GM06990 (cell line): ENCODE data around the gene KPNA1.

Experiments used
- DNase-seq: peaks from one replicate; pipeline ENCODE4 v3.0.0-alpha.2; 2011; ENCODE audit not compliant: insufficient read length; ENCODE audit errors: extremely low read depth
- H3K27me3 ChIP-seq: replicated peaks from 2 replicates; pipeline ENCODE4 v1.6.0; 2011; ENCODE audit warnings: low read length; ENCODE audit not compliant: control insufficient read depth, insufficient read depth
- H3K36me3 ChIP-seq: 2 replicates; pipeline ENCODE4 v1.5.1; 2011; ENCODE audit warnings: low read length; ENCODE audit not compliant: control insufficient read depth, insufficient read depth
- H3K4me3 ChIP-seq: replicated peaks from 2 replicates; pipeline ENCODE4 v1.5.1; 2011; ENCODE audit warnings: low read depth, mild to moderate bottlenecking, control low read depth, low read length
- TF ChIP-seq, protein P1 (sequence below): IDR thresholded peaks from 2 replicates; pipeline ENCODE4 v1.5.1; 2011; ENCODE audit warnings: low read length, control low read depth, mild to moderate bottlenecking, inconsistent platforms; ENCODE audit not compliant: insufficient read depth, poor library complexity, severe bottlenecking

KPNA1 gene

GRCh38 chr3:122468896-122469533, 45.7 kb downstream of the KPNA1 start:
- Histone ChIP-seq H3K4me3 (no peak overlapping the region), H3K36me3 (no peaks in the 10 kb centered on the region; the same call in 1 of the 2 replicates), H3K27me3 (no peaks in the 10 kb centered on the region)
- TF ChIP-seq, protein P1, sequence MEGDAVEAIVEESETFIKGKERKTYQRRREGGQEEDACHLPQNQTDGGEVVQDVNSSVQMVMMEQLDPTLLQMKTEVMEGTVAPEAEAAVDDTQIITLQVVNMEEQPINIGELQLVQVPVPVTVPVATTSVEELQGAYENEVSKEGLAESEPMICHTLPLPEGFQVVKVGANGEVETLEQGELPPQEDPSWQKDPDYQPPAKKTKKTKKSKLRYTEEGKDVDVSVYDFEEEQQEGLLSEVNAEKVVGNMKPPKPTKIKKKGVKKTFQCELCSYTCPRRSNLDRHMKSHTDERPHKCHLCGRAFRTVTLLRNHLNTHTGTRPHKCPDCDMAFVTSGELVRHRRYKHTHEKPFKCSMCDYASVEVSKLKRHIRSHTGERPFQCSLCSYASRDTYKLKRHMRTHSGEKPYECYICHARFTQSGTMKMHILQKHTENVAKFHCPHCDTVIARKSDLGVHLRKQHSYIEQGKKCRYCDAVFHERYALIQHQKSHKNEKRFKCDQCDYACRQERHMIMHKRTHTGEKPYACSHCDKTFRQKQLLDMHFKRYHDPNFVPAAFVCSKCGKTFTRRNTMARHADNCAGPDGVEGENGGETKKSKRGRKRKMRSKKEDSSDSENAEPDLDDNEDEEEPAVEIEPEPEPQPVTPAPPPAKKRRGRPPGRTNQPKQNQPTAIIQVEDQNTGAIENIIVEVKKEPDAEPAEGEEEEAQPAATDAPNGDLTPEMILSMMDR = no peak
- no peak for DNase-seq

DNA sequence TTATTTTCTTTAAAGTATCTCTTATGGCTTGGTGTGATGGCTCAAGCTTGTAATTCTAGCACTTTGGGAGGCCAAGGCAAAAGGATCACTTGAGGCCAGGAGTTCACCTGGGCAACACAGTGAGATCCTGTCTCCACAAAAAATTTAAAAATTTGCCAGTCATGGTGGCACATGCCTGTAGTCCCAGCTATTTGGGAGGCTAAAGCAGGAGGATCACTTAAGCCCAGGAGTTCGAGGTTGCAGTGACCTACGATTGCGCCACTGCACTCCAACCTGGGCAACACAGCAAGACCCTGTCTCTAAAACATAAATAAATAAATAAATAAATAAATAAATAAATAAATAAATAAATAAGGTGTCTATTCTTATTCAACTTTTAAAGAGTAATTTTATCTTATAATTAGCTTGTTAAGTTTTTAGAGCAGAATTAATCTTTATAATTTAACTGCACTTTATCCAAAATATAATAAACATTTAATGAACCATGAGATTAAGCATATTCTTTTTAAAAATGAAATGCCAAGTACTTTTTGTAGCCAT, 48.0 kb downstream of the KPNA1 start:
- TF ChIP-seq, protein P1 = no peak
- no peaks in the 10 kb centered on the region; the same call in 1 of the 2 replicates for H3K36me3 ChIP-seq
- DNase-seq = no peak
- H3K27me3 ChIP-seq = no peaks in the 10 kb centered on the region
- H3K4me3 ChIP-seq = no peak overlapping the region

DNA sequence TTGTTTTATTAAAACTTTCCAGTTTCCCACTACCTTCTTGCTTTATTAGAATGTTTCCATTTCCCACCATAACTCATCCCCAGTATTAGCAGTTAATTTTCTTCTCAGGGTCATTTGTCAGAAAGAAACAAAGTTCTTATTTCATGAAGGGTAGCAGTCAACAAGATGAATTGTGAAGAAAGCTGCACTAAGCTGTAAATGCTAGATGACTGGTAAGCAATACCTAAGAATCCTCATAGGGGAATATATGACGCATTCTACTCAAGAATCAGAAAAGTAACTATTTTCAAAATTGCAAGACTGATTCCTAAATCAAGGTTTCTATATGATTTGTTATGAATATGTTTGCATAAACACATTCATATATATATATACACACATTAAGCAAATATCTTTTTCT, 50.1 kb downstream of the KPNA1 start:
- DNase-seq = no peak
- Histone ChIP-seq H3K4me3 (no peak overlapping the region), H3K36me3 (no peaks in the 10 kb centered on the region; the same call in 1 of the 2 replicates), H3K27me3 (no peaks in the 10 kb centered on the region)
- TF ChIP-seq, protein P1 = no peak

- TF ChIP-seq, protein P1 = no peak
- no peak for DNase-seq
- H3K36me3 ChIP-seq = peaks cover 4% of the 10 kb centered on the region
- H3K4me3 ChIP-seq = no peak overlapping the region
- H3K27me3 ChIP-seq = no peaks in the 10 kb centered on the region
Measured at GRCh38 chr3:122462406-122462805, 52.3 kb downstream of the KPNA1 start.

GRCh38 chr3:122461806-122462205, 52.9 kb downstream of the KPNA1 start:
- TF ChIP-seq, protein P1 = no peak
- H3K4me3 ChIP-seq = no peak overlapping the region
- H3K27me3 ChIP-seq = no peaks in the 10 kb centered on the region
- no peak for DNase-seq
- peaks cover 4% of the 10 kb centered on the region for H3K36me3 ChIP-seq
